Measurements from ENCODE around the gene ELMO1.

GRCh38 chr7:36906956-36907635 lies 541.6 kb downstream of the ELMO1 start:
- TF ChIP-seq, protein P1, sequence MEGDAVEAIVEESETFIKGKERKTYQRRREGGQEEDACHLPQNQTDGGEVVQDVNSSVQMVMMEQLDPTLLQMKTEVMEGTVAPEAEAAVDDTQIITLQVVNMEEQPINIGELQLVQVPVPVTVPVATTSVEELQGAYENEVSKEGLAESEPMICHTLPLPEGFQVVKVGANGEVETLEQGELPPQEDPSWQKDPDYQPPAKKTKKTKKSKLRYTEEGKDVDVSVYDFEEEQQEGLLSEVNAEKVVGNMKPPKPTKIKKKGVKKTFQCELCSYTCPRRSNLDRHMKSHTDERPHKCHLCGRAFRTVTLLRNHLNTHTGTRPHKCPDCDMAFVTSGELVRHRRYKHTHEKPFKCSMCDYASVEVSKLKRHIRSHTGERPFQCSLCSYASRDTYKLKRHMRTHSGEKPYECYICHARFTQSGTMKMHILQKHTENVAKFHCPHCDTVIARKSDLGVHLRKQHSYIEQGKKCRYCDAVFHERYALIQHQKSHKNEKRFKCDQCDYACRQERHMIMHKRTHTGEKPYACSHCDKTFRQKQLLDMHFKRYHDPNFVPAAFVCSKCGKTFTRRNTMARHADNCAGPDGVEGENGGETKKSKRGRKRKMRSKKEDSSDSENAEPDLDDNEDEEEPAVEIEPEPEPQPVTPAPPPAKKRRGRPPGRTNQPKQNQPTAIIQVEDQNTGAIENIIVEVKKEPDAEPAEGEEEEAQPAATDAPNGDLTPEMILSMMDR (optimal IDR thresholded peaks at IDR 0.05 in 1 of 3, IDR thresholded peaks at IDR 0.05 in 1 of 3, conservative IDR thresholded peaks at IDR 0.05 in 1 of 3; ENCODE audit: extremely low read depth in 1 of 3, insufficient read depth in 2 of 3, low read length in 3 of 3), result no peak
- TF ChIP-seq EZH2 (IDR thresholded peaks at IDR 0.05; ENCODE audit: low read length), result no peak

Data from keratinocyte (primary cell).